ENCODE data around the gene ATG3. TPM values are rescaled to one million over a fixed set of nuclear protein-coding genes. Genes with fewer than 3 reads are reported as not detected.

The ATG3 gene
- total and polyA plus RNA-seq, 9 of the 15 experiments (the other 6 are each of a cell fraction or from before 2014, with no cell fraction given), result 48.7 to 107 (median 64.7) TPM

GRCh38 chr3:112561734-112562529 lies at the start of gene ATG3, which contains the start of gene SLC35A5 (continued):
- TF ChIP-seq, protein P1, sequence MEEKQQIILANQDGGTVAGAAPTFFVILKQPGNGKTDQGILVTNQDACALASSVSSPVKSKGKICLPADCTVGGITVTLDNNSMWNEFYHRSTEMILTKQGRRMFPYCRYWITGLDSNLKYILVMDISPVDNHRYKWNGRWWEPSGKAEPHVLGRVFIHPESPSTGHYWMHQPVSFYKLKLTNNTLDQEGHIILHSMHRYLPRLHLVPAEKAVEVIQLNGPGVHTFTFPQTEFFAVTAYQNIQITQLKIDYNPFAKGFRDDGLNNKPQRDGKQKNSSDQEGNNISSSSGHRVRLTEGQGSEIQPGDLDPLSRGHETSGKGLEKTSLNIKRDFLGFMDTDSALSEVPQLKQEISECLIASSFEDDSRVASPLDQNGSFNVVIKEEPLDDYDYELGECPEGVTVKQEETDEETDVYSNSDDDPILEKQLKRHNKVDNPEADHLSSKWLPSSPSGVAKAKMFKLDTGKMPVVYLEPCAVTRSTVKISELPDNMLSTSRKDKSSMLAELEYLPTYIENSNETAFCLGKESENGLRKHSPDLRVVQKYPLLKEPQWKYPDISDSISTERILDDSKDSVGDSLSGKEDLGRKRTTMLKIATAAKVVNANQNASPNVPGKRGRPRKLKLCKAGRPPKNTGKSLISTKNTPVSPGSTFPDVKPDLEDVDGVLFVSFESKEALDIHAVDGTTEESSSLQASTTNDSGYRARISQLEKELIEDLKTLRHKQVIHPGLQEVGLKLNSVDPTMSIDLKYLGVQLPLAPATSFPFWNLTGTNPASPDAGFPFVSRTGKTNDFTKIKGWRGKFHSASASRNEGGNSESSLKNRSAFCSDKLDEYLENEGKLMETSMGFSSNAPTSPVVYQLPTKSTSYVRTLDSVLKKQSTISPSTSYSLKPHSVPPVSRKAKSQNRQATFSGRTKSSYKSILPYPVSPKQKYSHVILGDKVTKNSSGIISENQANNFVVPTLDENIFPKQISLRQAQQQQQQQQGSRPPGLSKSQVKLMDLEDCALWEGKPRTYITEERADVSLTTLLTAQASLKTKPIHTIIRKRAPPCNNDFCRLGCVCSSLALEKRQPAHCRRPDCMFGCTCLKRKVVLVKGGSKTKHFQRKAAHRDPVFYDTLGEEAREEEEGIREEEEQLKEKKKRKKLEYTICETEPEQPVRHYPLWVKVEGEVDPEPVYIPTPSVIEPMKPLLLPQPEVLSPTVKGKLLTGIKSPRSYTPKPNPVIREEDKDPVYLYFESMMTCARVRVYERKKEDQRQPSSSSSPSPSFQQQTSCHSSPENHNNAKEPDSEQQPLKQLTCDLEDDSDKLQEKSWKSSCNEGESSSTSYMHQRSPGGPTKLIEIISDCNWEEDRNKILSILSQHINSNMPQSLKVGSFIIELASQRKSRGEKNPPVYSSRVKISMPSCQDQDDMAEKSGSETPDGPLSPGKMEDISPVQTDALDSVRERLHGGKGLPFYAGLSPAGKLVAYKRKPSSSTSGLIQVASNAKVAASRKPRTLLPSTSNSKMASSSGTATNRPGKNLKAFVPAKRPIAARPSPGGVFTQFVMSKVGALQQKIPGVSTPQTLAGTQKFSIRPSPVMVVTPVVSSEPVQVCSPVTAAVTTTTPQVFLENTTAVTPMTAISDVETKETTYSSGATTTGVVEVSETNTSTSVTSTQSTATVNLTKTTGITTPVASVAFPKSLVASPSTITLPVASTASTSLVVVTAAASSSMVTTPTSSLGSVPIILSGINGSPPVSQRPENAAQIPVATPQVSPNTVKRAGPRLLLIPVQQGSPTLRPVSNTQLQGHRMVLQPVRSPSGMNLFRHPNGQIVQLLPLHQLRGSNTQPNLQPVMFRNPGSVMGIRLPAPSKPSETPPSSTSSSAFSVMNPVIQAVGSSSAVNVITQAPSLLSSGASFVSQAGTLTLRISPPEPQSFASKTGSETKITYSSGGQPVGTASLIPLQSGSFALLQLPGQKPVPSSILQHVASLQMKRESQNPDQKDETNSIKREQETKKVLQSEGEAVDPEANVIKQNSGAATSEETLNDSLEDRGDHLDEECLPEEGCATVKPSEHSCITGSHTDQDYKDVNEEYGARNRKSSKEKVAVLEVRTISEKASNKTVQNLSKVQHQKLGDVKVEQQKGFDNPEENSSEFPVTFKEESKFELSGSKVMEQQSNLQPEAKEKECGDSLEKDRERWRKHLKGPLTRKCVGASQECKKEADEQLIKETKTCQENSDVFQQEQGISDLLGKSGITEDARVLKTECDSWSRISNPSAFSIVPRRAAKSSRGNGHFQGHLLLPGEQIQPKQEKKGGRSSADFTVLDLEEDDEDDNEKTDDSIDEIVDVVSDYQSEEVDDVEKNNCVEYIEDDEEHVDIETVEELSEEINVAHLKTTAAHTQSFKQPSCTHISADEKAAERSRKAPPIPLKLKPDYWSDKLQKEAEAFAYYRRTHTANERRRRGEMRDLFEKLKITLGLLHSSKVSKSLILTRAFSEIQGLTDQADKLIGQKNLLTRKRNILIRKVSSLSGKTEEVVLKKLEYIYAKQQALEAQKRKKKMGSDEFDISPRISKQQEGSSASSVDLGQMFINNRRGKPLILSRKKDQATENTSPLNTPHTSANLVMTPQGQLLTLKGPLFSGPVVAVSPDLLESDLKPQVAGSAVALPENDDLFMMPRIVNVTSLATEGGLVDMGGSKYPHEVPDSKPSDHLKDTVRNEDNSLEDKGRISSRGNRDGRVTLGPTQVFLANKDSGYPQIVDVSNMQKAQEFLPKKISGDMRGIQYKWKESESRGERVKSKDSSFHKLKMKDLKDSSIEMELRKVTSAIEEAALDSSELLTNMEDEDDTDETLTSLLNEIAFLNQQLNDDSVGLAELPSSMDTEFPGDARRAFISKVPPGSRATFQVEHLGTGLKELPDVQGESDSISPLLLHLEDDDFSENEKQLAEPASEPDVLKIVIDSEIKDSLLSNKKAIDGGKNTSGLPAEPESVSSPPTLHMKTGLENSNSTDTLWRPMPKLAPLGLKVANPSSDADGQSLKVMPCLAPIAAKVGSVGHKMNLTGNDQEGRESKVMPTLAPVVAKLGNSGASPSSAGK (IDR thresholded peaks at IDR 0.05), result peak; percentile 74
- TF ChIP-seq JUN (IDR thresholded peaks at IDR 0.05; ENCODE audit: borderline replicate concordance, low read depth, low read length) (peak; percentile 35; the same call in 1 of the 2 replicates), JUN (CRISPR knock-in tag; IDR thresholded peaks at IDR 0.05; ENCODE audit: borderline replicate concordance) (no peak), ZSCAN32 (CRISPR knock-in tag; IDR thresholded peaks at IDR 0.05) (no peak), HMGXB4 (CRISPR knock-in tag; IDR thresholded peaks at IDR 0.05) (no peak), YBX1 (IDR thresholded peaks at IDR 0.05) (no peak), FOXA3 (CRISPR knock-in tag; conservative IDR thresholded peaks at IDR 0.05 in 1 of 2, IDR thresholded peaks at IDR 0.05 in 1 of 2) (peak in 1 of 2 experiments; percentile 39; a peak in 1 of 4 replicates), TSC22D4 (tag; IDR thresholded peaks at IDR 0.05) (no peak), EP400 (IDR thresholded peaks at IDR 0.05) (peak; percentile 80)
